Tibial artery (tissue), 4 donors: ENCODE results near the gene FBLN5.
A peak's percentile ranks its signal among the peaks of the same experiment; 100 is the strongest.

Source experiments
- DNase-seq, 2 donors: peaks; one replicate each; pipeline ENCODE4 v3.0.0-alpha.2; 2019
- H3K27ac ChIP-seq, 2 donors: fragments of 200-600 bp; sonication (generic) in 1 of 2; 1 replicate in 1 of 2; 2 replicates in 1 of 2; pipeline ENCODE4 v1.5.1; 2018 to 2019; ENCODE audit warnings: mild to moderate bottlenecking in 1 of 2
- H3K27me3 ChIP-seq, 2 donors: fragments of 200-600 bp; sonication (generic) in 1 of 2; one replicate each; pipeline versions ENCODE4 v1.5.1 to v1.6.0; 2016 to 2019
- H3K36me3 ChIP-seq, 3 donors: fragments of 200-600 bp; sonication (generic) in 2 of 3; one replicate each; pipeline ENCODE4 v1.5.1; 2016 to 2019; ENCODE audit warnings: mild to moderate bottlenecking in 2 of 3
- H3K4me1 ChIP-seq, 4 donors: fragments of 200-600 bp; sonication (generic) in 2 of 4; 1 replicate in 3 of 4; 2 replicates in 1 of 4; pipeline ENCODE4 v1.5.1; 2016 to 2019
- H3K4me3 ChIP-seq, 2 donors: fragments of 200-600 bp; sonication (generic) in 1 of 2; 1 replicate in 1 of 2; 2 replicates in 1 of 2; pipeline ENCODE4 v1.5.1; 2018 to 2019; ENCODE audit warnings: mild to moderate bottlenecking in 2 of 2
- H3K9me3 ChIP-seq, 3 donors: fragments of 200-600 bp; sonication (generic) in 1 of 3; one replicate each; pipeline ENCODE4 v1.5.1; 2016 to 2019
- intact Hi-C: fragments of 100-400 bp; cut with DNase I; formaldehyde crosslinking; loops from one replicate; pipeline ENCODE4 v1.15.0; 2023; ENCODE audit warnings: low total_unique reads
- TF ChIP-seq, protein P1 (sequence below), 2 experiments: fragments of 200-600 bp in 1 of 2; fragments of 450-650 bp in 1 of 2; IDR thresholded peaks; one replicate each; pipeline ENCODE4 v1.5.1; 2017 to 2019; ENCODE audit warnings: antibody characterized with exemption in 2 of 2, mild to moderate bottlenecking in 1 of 2, moderate library complexity in 1 of 2

The FBLN5 gene

DNA sequence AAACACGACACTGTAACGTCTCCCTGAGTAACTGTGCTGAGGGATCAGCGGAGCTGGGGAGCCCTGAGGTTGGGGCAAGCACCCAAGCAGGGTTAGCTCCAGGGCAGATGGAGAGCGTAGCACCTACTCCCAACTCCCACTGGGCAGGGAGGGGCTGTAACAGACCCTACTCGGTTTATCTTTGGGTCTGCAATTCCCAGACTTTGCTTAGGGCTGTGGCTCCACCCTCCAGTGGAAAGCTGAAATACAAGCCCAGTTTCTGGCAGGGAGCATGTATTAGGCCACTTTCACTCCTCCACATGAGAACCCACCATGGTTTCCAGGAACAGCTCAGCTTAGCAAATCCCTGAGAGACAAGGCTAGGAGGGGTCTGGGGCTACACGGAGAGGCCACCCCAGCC, 62.8 kb downstream of the FBLN5 start:
- H3K4me3 ChIP-seq = no peak overlapping the region
- peaks cover 0 to 62% (median 37%) of the 10 kb centered on the region in 4 donors for H3K4me1 ChIP-seq
- H3K27ac ChIP-seq = peak overlapping the region; percentile 25 to 89
- DNase-seq = no peak
- H3K36me3 ChIP-seq = peaks cover 16 to 28% (median 24%) of the 10 kb centered on the region in 3 donors
- no peaks in the 10 kb centered on the region for H3K9me3 ChIP-seq
- intact Hi-C loops = no loop called here
- no peaks in the 10 kb centered on the region for H3K27me3 ChIP-seq
- TF ChIP-seq, protein P1, sequence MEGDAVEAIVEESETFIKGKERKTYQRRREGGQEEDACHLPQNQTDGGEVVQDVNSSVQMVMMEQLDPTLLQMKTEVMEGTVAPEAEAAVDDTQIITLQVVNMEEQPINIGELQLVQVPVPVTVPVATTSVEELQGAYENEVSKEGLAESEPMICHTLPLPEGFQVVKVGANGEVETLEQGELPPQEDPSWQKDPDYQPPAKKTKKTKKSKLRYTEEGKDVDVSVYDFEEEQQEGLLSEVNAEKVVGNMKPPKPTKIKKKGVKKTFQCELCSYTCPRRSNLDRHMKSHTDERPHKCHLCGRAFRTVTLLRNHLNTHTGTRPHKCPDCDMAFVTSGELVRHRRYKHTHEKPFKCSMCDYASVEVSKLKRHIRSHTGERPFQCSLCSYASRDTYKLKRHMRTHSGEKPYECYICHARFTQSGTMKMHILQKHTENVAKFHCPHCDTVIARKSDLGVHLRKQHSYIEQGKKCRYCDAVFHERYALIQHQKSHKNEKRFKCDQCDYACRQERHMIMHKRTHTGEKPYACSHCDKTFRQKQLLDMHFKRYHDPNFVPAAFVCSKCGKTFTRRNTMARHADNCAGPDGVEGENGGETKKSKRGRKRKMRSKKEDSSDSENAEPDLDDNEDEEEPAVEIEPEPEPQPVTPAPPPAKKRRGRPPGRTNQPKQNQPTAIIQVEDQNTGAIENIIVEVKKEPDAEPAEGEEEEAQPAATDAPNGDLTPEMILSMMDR (IDR thresholded peaks at IDR 0.05) = no peak

DNA sequence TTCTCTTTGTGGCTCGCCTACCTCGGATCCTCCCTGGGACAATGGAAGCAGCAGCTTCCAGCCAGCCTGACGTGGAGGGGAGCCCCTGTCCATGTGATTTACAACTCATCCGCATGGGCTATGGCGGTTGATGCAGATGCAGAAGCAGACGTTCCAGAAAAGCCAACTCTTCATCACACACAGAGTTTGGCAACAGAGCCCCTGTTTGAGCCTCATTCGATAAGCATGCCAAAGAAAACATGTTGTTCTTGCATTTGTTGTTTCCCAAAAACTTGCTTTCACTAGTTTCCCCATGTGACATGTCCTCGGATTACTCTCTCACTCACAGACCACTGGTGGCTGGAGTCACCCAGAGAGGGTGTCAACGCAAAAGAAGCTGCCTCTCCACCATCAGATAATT, 63.7 kb downstream of the FBLN5 start:
- H3K27me3 ChIP-seq = no peaks in the 10 kb centered on the region
- peaks cover 0 to 52% (median 29%) of the 10 kb centered on the region in 4 donors for H3K4me1 ChIP-seq
- H3K4me3 ChIP-seq = no peak overlapping the region
- TF ChIP-seq, protein P1 (IDR thresholded peaks at IDR 0.05) = no peak
- H3K9me3 ChIP-seq = no peaks in the 10 kb centered on the region
- H3K27ac ChIP-seq = peak overlapping the region; percentile 25 to 89
- peaks cover 22 to 33% (median 26%) of the 10 kb centered on the region in 3 donors for H3K36me3 ChIP-seq
- intact Hi-C loops = no loop called here
- peak; percentile 81 to 88 for DNase-seq

DNA sequence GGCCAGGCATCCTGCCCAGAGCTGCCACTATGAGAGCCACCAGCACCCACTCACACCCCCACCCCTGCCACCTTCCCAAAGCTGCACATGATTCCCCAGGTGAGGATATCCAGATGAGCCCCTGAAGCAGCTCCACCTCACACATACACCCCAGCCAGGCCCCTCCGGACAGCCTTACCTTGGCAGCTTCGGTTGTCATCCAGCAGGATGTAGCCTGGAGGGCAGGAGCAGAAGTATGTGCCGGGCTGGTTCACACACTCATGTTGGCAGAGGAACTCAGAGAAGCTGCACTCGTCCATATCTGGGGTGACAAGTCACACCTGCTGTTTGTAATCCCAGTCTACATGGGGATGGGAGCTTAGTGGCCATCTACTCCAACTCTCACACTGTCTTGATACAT, 64.7 kb downstream of the FBLN5 start:
- Histone ChIP-seq H3K27ac (peak overlapping the region; percentile 10 to 89), H3K36me3 (peaks cover 25 to 38% (median 36%) of the 10 kb centered on the region in 3 donors), H3K4me1 (peaks cover 0 to 47% (median 26%) of the 10 kb centered on the region in 4 donors), H3K9me3 (no peaks in the 10 kb centered on the region), H3K4me3 (no peak overlapping the region), H3K27me3 (no peaks in the 10 kb centered on the region)
- intact Hi-C loops = no loop called here
- TF ChIP-seq, protein P1 (IDR thresholded peaks at IDR 0.05) = no peak
- no peak for DNase-seq

DNA sequence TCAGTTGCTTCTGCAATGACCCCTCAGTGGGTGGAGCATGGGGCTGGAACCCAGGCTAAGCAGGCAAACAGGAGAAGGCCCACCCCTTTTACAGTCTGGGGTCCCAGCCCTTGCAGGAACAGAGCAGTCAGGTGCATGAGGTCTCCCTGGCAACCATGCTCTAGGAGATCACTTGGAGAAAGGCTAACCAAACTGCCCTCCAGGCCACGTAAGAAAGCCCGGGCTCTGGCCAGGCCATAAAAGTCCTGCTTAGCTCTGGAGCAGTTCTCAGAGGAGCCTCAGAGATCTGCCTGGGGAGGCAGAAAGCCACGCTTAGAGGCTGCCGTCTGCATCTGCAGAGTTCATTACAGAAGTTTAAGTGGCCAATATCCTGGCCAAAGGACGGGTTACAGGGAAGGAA, 65.1 kb downstream of the FBLN5 start:
- peaks cover 29 to 41% (median 40%) of the 10 kb centered on the region in 3 donors for H3K36me3 ChIP-seq
- TF ChIP-seq, protein P1 (IDR thresholded peaks at IDR 0.05) = no peak
- H3K4me1 ChIP-seq = peaks cover 0 to 47% (median 26%) of the 10 kb centered on the region in 4 donors
- intact Hi-C loops = no loop called here
- no peaks in the 10 kb centered on the region for H3K27me3 ChIP-seq
- DNase-seq = no peak
- H3K9me3 ChIP-seq = no peaks in the 10 kb centered on the region
- peak overlapping the region; percentile 10 to 89 for H3K27ac ChIP-seq
- H3K4me3 ChIP-seq = no peak overlapping the region

DNA sequence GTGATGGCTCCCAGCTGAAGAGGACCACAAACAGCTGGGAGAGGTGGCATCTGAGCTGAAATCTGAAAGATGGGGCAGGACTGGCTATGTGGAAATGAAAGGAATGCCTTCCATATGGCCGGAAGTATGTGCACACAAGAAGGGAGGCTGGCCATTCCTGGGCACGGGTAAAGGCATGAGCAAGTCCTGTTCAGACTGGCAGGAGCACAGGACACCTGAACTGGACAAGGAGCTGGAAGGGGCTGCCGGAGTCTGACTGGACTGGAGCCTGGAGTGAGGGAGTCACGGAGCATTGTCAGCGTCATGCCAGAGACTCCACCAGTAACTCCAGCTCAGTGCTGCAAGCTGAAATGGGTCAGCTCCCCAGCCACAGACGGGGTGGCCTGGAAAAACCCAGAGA, 68.3 kb downstream of the FBLN5 start:
- H3K27ac ChIP-seq = no peak overlapping the region
- DNase-seq = no peak
- intact Hi-C loops = no loop called here
- peaks cover 0 to 19% (median 12%) of the 10 kb centered on the region in 4 donors for H3K4me1 ChIP-seq
- no peaks in the 10 kb centered on the region for H3K27me3 ChIP-seq
- H3K36me3 ChIP-seq = peaks cover 56 to 71% (median 62%) of the 10 kb centered on the region in 3 donors
- no peak overlapping the region for H3K4me3 ChIP-seq
- H3K9me3 ChIP-seq = no peaks in the 10 kb centered on the region
- TF ChIP-seq, protein P1 (IDR thresholded peaks at IDR 0.05) = no peak

DNA sequence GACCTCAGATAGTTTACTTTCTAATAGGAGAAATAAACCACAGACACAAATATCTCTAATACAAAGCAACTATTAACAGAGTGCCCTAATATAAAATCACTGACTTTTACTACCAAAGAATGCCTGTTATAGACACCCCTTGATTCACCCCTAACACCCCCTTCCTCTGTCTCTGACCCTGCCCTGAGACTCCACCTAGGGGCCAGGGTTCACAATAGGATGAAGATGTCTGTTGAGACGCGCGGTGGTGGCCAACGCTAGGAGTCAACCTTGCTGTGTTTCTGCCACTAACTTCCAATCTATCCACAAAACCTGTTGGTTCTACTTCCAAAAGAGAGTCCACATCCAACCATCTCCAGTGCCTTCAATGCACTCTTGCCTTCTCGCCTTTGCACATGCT, 69.2 kb downstream of the FBLN5 start:
- TF ChIP-seq, protein P1 (IDR thresholded peaks at IDR 0.05) = no peak
- intact Hi-C loops = no loop called here
- Histone ChIP-seq H3K27me3 (no peaks in the 10 kb centered on the region), H3K36me3 (peaks cover 56 to 80% (median 66%) of the 10 kb centered on the region in 3 donors), H3K27ac (no peak overlapping the region), H3K4me1 (peaks cover 0 to 21% (median 11%) of the 10 kb centered on the region in 4 donors), H3K4me3 (no peak overlapping the region), H3K9me3 (no peaks in the 10 kb centered on the region)
- DNase-seq = peak in 1 of 2 donors; percentile 23
